Measurements from ENCODE around the gene C17orf78.
"Not testable (repeated sequence)": the region's sequence is repeated elsewhere in the genome, so short reads cannot be mapped to it uniquely, and the experiment has no call there.

The C17orf78 gene

DNA sequence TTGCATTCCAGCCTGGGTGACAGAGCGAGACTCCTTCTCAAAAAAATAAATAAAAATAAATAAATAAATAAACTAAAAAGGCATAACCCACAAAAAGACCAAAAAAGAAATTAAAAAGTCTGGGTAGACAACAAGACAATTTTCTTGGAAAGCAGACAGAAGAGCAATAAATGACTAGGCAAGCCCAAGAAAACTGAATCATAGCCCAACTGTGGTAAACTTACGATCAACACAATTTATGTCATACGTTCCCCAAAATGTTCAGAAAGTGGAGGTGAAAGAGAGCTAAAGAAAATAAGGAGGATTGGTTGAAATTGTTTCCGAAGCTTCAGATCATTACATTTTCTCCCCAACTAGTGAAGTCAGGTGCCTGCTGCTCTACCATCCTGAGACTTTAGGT, 31.3 kb upstream of the C17orf78 start:
- peaks cover 6% of the 10 kb centered on the region for H3K79me1 ChIP-seq (ENCODE audit: low read length)
- H2AK5ac ChIP-seq (ENCODE audit: low read length) = no peak overlapping the region
- no peak overlapping the region for H3K4me3 ChIP-seq (ENCODE audit: low read length)
- no peak overlapping the region for H3K23ac ChIP-seq (ENCODE audit: low read length)
- no peak overlapping the region for H3K9ac ChIP-seq (ENCODE audit: low read length)
- peaks cover 47% of the 10 kb centered on the region for H3K79me2 ChIP-seq (ENCODE audit: control insufficient read depth, insufficient read depth, low read length)
- H3K36me3 ChIP-seq (ENCODE audit: control insufficient read depth, insufficient read depth, low read length) = no peaks in the 10 kb centered on the region
- no peak overlapping the region for H2BK15ac ChIP-seq (replicated peaks; ENCODE audit: low read depth)
- H2BK120ac ChIP-seq (ENCODE audit: low read depth, low read length) = no peak overlapping the region
- H3K4ac ChIP-seq (ENCODE audit: low read depth, low read length) = no peak overlapping the region
- H4K8ac ChIP-seq (ENCODE audit: low read depth, low read length) = no peak overlapping the region
- no peaks in the 10 kb centered on the region for H3K27me3 ChIP-seq (ENCODE audit: insufficient read depth, low read length, poor library complexity)
- H3K18ac ChIP-seq (ENCODE audit: low read length) = no peak overlapping the region
- no CpG with 5 or more reads among the region's 4 CpGs for WGBS (ENCODE audit: extremely low coverage, insufficient coverage, low lambda C conversion rate)
- DNase-seq = no peak
- no peak overlapping the region for H3K4me2 ChIP-seq (ENCODE audit: low read length)
- no peak overlapping the region for H3K27ac ChIP-seq (ENCODE audit: low read depth, low read length)
- H3K4me1 ChIP-seq (ENCODE audit: control insufficient read depth, low read depth, low read length) = no peaks in the 10 kb centered on the region
- H2BK5ac ChIP-seq (ENCODE audit: low read length) = no peak overlapping the region
- no peak overlapping the region for H3K56ac ChIP-seq (ENCODE audit: low read length)
- H4K5ac ChIP-seq (ENCODE audit: low read length) = no peak overlapping the region

DNA sequence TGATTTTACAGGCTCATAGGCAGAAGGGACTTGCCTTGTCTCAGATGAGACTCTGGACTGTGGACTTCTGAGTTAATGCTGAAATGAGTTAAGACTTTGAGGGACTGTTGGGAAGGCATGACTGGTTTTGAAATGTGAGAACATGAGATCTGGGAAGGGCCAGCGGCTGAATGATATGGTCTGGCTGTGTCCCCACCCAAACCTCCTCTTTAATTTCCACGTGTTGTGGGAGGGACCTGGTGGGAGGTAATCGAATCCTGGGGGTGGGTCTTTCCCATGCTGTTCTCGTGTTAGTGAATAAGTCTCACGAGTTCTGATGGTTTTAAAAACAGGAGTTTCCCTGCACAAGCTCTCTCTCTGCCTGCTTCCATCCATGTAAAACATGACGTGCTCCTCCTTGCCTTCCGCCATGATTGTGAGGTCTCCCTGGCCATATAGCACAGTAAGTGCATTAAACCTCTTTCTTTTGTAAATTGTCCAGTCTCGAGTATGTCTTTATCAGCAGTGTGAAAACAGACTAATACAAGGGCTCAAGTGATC, 28.9 kb upstream of the C17orf78 start:
- H4K5ac ChIP-seq (ENCODE audit: low read length); DNase-seq; H3K4me1 ChIP-seq (ENCODE audit: control insufficient read depth, low read depth, low read length); H4K8ac ChIP-seq (ENCODE audit: low read depth, low read length); H3K79me1 ChIP-seq (ENCODE audit: low read length); H3K27ac ChIP-seq (ENCODE audit: low read depth, low read length); H3K23ac ChIP-seq (ENCODE audit: low read length); H3K27me3 ChIP-seq (ENCODE audit: insufficient read depth, low read length, poor library complexity); H3K36me3 ChIP-seq (ENCODE audit: control insufficient read depth, insufficient read depth, low read length); H2BK15ac ChIP-seq (replicated peaks; ENCODE audit: low read depth); H2BK5ac ChIP-seq (ENCODE audit: low read length); H3K56ac ChIP-seq (ENCODE audit: low read length); H3K4me2 ChIP-seq (ENCODE audit: low read length); H2BK120ac ChIP-seq (ENCODE audit: low read depth, low read length); H3K4ac ChIP-seq (ENCODE audit: low read depth, low read length); H2AK5ac ChIP-seq (ENCODE audit: low read length); H3K9ac ChIP-seq (ENCODE audit: low read length); H3K4me3 ChIP-seq (ENCODE audit: low read length); H3K18ac ChIP-seq (ENCODE audit: low read length): not testable (repeated sequence)
- peaks cover 48% of the 10 kb centered on the region for H3K79me2 ChIP-seq (ENCODE audit: control insufficient read depth, insufficient read depth, low read length)
- WGBS (ENCODE audit: extremely low coverage, insufficient coverage, low lambda C conversion rate) = no CpG with 5 or more reads among the region's 8 CpGs

DNA sequence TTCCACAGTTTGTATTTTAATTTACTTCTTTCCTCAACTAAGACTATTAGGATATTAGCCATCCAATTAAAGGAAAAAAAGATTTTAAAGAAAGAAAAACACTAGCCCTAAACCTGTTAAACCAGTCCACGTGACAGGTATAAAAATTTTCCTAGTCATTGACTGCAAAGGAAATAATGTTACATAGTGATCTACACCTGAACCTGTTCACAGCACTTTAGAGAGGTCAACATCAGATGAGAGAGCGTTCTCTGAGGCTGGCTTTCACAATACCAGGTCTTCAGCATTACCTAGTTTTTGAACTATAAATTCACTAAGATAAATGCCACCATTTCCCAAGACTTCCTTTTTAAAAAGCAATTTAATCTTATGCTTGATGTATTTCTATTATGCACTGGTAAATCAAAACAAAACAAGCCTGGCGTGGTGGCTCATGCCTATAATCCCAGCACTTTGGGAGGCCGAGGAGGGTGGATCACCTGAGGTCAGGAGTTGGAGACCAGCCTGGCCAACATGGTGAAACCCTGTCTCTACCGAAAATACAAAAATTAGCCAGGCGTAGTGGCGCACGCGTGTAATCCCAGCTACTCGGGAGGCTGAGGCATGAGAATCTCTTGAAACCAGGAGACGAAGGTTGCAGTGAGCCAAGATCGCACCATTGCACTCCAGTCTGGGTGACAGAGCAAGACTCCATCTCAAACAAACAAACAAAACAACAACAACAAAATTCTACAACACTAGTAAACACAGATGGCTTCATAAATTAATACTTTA, 18.8 kb upstream of the C17orf78 start:
- not testable (repeated sequence) for H3K27me3 ChIP-seq (ENCODE audit: insufficient read depth, low read length, poor library complexity); H2BK120ac ChIP-seq (ENCODE audit: low read depth, low read length); H2AK5ac ChIP-seq (ENCODE audit: low read length); H3K36me3 ChIP-seq (ENCODE audit: control insufficient read depth, insufficient read depth, low read length); H3K4me1 ChIP-seq (ENCODE audit: control insufficient read depth, low read depth, low read length); H3K27ac ChIP-seq (ENCODE audit: low read depth, low read length); H3K18ac ChIP-seq (ENCODE audit: low read length); H4K5ac ChIP-seq (ENCODE audit: low read length); H2BK5ac ChIP-seq (ENCODE audit: low read length); H4K8ac ChIP-seq (ENCODE audit: low read depth, low read length); H3K79me1 ChIP-seq (ENCODE audit: low read length); H3K23ac ChIP-seq (ENCODE audit: low read length); H3K4me2 ChIP-seq (ENCODE audit: low read length); H3K4ac ChIP-seq (ENCODE audit: low read depth, low read length); H2BK15ac ChIP-seq (replicated peaks; ENCODE audit: low read depth); H3K4me3 ChIP-seq (ENCODE audit: low read length); DNase-seq
- Histone ChIP-seq H3K56ac (ENCODE audit: low read length) (peak overlapping the region; percentile 69), H3K9ac (ENCODE audit: low read length) (peak overlapping the region; percentile 95), H3K79me2 (ENCODE audit: control insufficient read depth, insufficient read depth, low read length) (peaks cover 55% of the 10 kb centered on the region)
- no CpG with 5 or more reads among the region's 12 CpGs for WGBS (ENCODE audit: extremely low coverage, insufficient coverage, low lambda C conversion rate)

DNA sequence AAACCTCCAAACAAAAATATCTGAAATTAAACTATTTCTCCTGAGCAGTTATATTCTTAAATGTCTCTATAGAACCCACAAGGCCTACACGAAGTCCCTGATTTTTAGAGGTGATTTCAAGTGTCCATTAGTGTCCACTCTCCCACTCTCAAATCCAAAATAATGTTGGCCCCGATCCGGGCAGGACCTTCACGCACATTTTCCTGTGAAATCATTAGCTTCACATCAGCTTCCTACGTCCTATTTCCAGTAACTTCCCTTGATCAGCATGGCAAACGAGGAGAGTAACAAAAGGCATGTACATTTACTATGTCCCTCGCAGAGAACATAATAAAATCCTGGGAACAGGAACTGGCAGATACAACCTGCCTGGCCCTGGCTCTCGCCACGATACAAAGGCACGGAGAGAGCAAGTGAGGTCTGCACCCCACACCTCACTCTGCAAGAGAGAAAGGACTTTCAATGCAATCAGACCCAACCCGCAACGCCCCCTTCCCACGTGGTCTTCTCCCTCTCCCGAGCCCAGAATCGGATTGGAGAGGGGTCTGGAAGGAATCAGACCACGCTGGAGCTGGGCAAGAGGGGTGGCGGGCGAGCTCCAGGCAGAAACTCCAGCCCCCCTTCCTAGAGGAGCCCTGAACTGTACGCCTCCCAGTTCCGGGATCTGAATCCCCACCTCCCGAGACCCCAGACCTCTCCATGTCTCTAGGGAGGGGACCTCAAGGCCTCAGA, 17.5 kb upstream of the C17orf78 start:
- H3K9ac ChIP-seq (ENCODE audit: low read length) = peak overlapping the region; percentile 95
- peak overlapping the region; percentile 62 for H3K18ac ChIP-seq (ENCODE audit: low read length)
- no peak overlapping the region for H2BK15ac ChIP-seq (replicated peaks; ENCODE audit: low read depth)
- peaks cover 44% of the 10 kb centered on the region for H3K79me2 ChIP-seq (ENCODE audit: control insufficient read depth, insufficient read depth, low read length)
- H3K4me2 ChIP-seq (ENCODE audit: low read length) = peak overlapping the region; percentile 93
- no peaks in the 10 kb centered on the region for H3K36me3 ChIP-seq (ENCODE audit: control insufficient read depth, insufficient read depth, low read length)
- DNase-seq = peak; percentile 96
- H3K27ac ChIP-seq (ENCODE audit: low read depth, low read length) = peak overlapping the region; percentile 94
- H3K56ac ChIP-seq (ENCODE audit: low read length) = peak overlapping the region; percentile 95
- peak overlapping the region; percentile 51 for H3K23ac ChIP-seq (ENCODE audit: low read length)
- H3K4me1 ChIP-seq (ENCODE audit: control insufficient read depth, low read depth, low read length) = peaks cover 7% of the 10 kb centered on the region
- no peak overlapping the region for H2BK120ac ChIP-seq (ENCODE audit: low read depth, low read length)
- peak overlapping the region; percentile 94 for H2AK5ac ChIP-seq (ENCODE audit: low read length)
- H3K4ac ChIP-seq (ENCODE audit: low read depth, low read length) = peak overlapping the region; percentile 27
- no CpG with 5 or more reads among the region's 21 CpGs for WGBS (ENCODE audit: extremely low coverage, insufficient coverage, low lambda C conversion rate)
- H3K4me3 ChIP-seq (ENCODE audit: low read length) = peak overlapping the region; percentile 87
- H4K5ac ChIP-seq (ENCODE audit: low read length) = no peak overlapping the region
- no peak overlapping the region for H4K8ac ChIP-seq (ENCODE audit: low read depth, low read length)
- H3K27me3 ChIP-seq (ENCODE audit: insufficient read depth, low read length, poor library complexity) = no peaks in the 10 kb centered on the region
- peak overlapping the region; percentile 83 for H2BK5ac ChIP-seq (ENCODE audit: low read length)
- peaks cover 4% of the 10 kb centered on the region for H3K79me1 ChIP-seq (ENCODE audit: low read length)

DNA sequence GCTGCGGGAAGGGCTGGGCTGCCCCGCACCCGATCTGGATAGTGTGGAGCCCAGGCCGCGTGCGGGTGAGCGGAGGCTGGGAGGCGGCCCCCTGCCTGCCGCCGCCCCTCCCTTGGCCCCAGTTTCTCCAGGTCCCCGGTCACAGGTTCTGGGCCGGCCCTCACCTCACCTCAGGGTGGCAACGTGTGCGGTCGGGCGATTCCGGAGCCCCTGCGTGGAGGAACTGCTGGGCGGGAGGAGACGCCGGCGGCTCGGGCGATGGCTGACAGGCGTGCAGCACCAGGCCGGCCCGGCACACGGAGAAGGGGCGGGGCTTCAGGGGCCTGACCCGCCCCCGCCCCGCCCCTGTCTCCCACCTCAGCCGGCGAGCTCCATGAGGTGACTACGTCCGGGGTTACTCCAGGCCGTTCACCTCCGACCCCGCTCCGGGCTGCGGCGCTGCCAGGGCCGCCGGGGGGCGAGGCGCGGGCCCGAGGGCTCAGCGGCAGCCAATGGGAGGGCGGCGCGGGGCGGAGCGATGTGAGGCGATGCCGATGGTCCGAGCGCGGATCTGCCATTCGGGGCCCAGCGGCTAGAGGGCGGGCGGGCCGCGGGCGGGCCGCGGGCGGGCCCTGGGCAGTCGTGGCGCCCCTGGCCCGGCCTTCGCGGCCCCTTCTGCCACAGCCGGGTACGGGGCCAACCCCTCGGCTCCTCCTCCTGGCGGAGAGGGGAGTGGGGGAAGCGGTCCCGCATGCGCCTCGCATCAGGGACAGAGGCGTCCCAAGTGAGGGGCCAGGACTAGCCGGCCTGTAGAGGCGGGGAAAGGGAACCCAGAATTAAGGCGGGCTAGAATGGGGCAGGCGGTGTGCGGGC, 16.7 kb upstream of the C17orf78 start:
- peak overlapping the region; percentile 46 for H2BK120ac ChIP-seq (ENCODE audit: low read depth, low read length)
- H3K18ac ChIP-seq (ENCODE audit: low read length) = peak overlapping the region; percentile 88
- peak overlapping the region; percentile 95 for H3K9ac ChIP-seq (ENCODE audit: low read length)
- H3K27me3 ChIP-seq (ENCODE audit: insufficient read depth, low read length, poor library complexity) = no peaks in the 10 kb centered on the region
- H3K79me1 ChIP-seq (ENCODE audit: low read length) = peaks cover 4% of the 10 kb centered on the region
- H3K4me1 ChIP-seq (ENCODE audit: control insufficient read depth, low read depth, low read length) = peaks cover 7% of the 10 kb centered on the region
- H2BK5ac ChIP-seq (ENCODE audit: low read length) = peak overlapping the region; percentile 83
- H3K4ac ChIP-seq (ENCODE audit: low read depth, low read length) = peak overlapping the region; percentile 27
- H3K23ac ChIP-seq (ENCODE audit: low read length) = peak overlapping the region; percentile 66
- DNase-seq = peak; percentile 99
- peak overlapping the region; percentile 94 for H3K27ac ChIP-seq (ENCODE audit: low read depth, low read length)
- H3K4me2 ChIP-seq (ENCODE audit: low read length) = peak overlapping the region; percentile 93
- peaks cover 38% of the 10 kb centered on the region for H3K79me2 ChIP-seq (ENCODE audit: control insufficient read depth, insufficient read depth, low read length)
- WGBS (ENCODE audit: extremely low coverage, insufficient coverage, low lambda C conversion rate) = no CpG with 5 or more reads among the region's 88 CpGs
- peak overlapping the region; percentile 95 for H3K56ac ChIP-seq (ENCODE audit: low read length)
- H2BK15ac ChIP-seq (replicated peaks; ENCODE audit: low read depth) = no peak overlapping the region
- no peak overlapping the region for H4K5ac ChIP-seq (ENCODE audit: low read length)
- peak overlapping the region; percentile 87 for H3K4me3 ChIP-seq (ENCODE audit: low read length)
- no peaks in the 10 kb centered on the region for H3K36me3 ChIP-seq (ENCODE audit: control insufficient read depth, insufficient read depth, low read length)
- H4K8ac ChIP-seq (ENCODE audit: low read depth, low read length) = no peak overlapping the region
- no peak overlapping the region for H2AK5ac ChIP-seq (ENCODE audit: low read length)

All from mesendoderm (in vitro differentiated cells).